ENCODE data around the gene PEX7. TPM values are rescaled to one million over a fixed set of nuclear protein-coding genes. Genes with fewer than 3 reads are reported as not detected.

The PEX7 gene
- polyA plus RNA-seq, 4 donors = 5.4 to 17.4 (median 8.2) TPM

DNA sequence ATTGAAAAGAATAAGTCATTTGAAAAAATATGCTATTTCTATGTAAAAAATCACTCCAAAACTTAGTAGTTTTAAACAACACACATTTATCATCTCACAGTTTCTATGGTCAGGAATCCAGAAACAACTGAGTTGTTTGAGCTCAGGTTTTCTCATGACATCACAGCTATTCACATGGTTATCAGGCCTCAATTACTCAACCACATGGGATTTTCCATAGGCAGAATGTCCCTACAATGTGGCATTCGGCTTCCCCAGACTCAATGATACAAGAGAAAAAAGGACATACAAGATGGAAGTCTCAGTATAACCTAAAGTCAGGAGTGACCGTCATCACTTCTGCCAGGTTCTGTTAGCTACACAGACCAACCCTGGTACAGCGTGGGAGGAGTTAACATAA is 96.3 kb downstream of the PEX7 start:
- FAIRE-seq = no peak
- WGBS, 3 donors = 61 to 89% (median 76%) methylated on average over 3 of the region's 3 CpGs
- Histone ChIP-seq H3K4me3 (ENCODE audit: low read depth in 1 of 3, low read length in 3 of 3) (no peak overlapping the region), H3K27me3 (ENCODE audit: control insufficient read depth in 3 of 3, insufficient read depth in 3 of 3, low read length in 3 of 3) (peaks cover 12 to 39% (median 16%) of the 10 kb centered on the region in 3 donors), H3K36me3 (ENCODE audit: control insufficient read depth in 3 of 3, insufficient read depth in 2 of 3, low read depth in 1 of 3, low read length in 3 of 3) (peaks cover 0 to 6% (median 0%) of the 10 kb centered on the region in 3 donors), H3K4me1 (ENCODE audit: control insufficient read depth in 3 of 3, insufficient read depth in 2 of 3, low read depth in 1 of 3, low read length in 2 of 3) (peaks cover 0 to 17% (median 3%) of the 10 kb centered on the region in 3 donors), H3K27ac (ENCODE audit: low read depth in 1 of 3, low read length in 2 of 3) (no peak overlapping the region), H3K9me3 (ENCODE audit: control insufficient read depth in 2 of 2, insufficient read depth in 1 of 2, low read depth in 1 of 2, low read length in 1 of 2) (no peaks in the 10 kb centered on the region)
- DNase-seq = no peak

DNA sequence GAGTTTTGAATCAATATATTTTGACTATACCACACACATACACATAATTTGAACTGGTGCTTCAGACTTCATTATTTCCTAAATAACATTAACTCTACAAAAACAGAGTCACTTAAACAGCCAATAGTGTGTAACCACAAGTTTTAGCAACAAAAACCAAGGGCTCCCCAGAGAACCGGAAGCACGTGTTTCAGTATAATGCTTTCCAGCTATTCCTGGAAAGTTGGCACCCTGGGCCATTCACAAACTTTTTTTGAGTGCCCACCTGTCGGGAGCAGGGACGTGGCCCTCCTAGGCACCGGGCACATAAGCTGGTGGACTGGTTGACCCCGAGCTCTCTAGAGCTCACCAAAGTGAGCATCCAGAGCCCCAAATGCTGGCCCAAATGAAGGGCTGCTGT is 97.8 kb downstream of the PEX7 start:
- Histone ChIP-seq H3K9me3 (ENCODE audit: control insufficient read depth in 2 of 2, insufficient read depth in 1 of 2, low read depth in 1 of 2, low read length in 1 of 2) (no peaks in the 10 kb centered on the region), H3K4me1 (ENCODE audit: control insufficient read depth in 3 of 3, insufficient read depth in 2 of 3, low read depth in 1 of 3, low read length in 2 of 3) (peaks cover 0 to 17% (median 3%) of the 10 kb centered on the region in 3 donors), H3K36me3 (ENCODE audit: control insufficient read depth in 3 of 3, insufficient read depth in 2 of 3, low read depth in 1 of 3, low read length in 3 of 3) (peaks cover 0 to 6% (median 0%) of the 10 kb centered on the region in 3 donors), H3K27me3 (ENCODE audit: control insufficient read depth in 3 of 3, insufficient read depth in 3 of 3, low read length in 3 of 3) (peaks cover 12 to 50% (median 20%) of the 10 kb centered on the region in 3 donors), H3K27ac (ENCODE audit: low read depth in 1 of 3, low read length in 2 of 3) (no peak overlapping the region), H3K4me3 (ENCODE audit: low read depth in 1 of 3, low read length in 3 of 3) (no peak overlapping the region)
- WGBS, 3 donors = 21 to 30% (median 25%) methylated on average over 6 of the region's 6 CpGs
- FAIRE-seq = no peak
- DNase-seq = no peak

DNA sequence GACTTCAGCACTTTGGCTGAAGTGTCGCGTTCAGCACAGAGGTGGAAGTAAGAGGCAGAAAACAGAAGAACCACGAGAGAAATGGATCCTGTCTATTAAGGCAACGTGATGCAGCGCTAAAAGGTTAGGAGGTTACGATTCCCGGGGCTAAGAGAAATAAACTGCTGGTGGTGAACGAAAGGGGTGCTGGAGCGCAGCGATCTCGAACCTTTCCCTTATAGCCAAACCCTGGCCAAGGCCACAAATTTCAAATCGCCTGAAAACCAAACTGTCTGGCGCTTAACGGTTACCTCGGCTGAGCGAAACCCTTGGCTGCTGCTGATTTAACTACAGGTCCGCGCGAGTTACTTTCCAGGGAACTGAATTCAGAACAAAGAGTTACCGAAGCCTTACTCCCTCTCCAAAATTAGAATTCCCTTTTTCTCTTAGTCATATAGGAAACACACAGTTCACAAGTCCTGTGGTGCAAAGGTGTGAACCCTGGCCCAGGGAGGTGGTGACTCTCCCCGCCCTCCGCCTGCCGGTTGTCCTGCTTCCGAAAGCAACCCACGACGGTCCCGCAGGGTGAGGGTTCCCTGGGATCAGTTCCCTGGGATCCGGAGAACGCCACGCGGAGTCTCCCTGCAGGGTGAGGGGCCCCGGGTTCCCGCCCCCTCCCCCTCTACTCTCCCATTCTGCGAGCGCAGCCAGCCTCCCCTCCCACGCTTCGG is 98.4 kb downstream of the PEX7 start:
- Histone ChIP-seq H3K4me1 (ENCODE audit: control insufficient read depth in 3 of 3, insufficient read depth in 2 of 3, low read depth in 1 of 3, low read length in 2 of 3) (peaks cover 0 to 17% (median 3%) of the 10 kb centered on the region in 3 donors), H3K4me3 (ENCODE audit: low read depth in 1 of 3, low read length in 3 of 3) (peak overlapping the region in 2 of 3 donors; percentile 41 to 56), H3K27ac (ENCODE audit: low read depth in 1 of 3, low read length in 2 of 3) (no peak overlapping the region), H3K36me3 (ENCODE audit: control insufficient read depth in 3 of 3, insufficient read depth in 2 of 3, low read depth in 1 of 3, low read length in 3 of 3) (peaks cover 0 to 6% (median 0%) of the 10 kb centered on the region in 3 donors), H3K9me3 (ENCODE audit: control insufficient read depth in 2 of 2, insufficient read depth in 1 of 2, low read depth in 1 of 2, low read length in 1 of 2) (no peaks in the 10 kb centered on the region), H3K27me3 (ENCODE audit: control insufficient read depth in 3 of 3, insufficient read depth in 3 of 3, low read length in 3 of 3) (peaks cover 12 to 50% (median 20%) of the 10 kb centered on the region in 3 donors)
- peak; percentile 51 to 63 for DNase-seq
- WGBS, 3 donors = 3 to 4% (median 3%) methylated on average over 35 to 37 of the region's 37 CpGs
- no peak for FAIRE-seq

DNA sequence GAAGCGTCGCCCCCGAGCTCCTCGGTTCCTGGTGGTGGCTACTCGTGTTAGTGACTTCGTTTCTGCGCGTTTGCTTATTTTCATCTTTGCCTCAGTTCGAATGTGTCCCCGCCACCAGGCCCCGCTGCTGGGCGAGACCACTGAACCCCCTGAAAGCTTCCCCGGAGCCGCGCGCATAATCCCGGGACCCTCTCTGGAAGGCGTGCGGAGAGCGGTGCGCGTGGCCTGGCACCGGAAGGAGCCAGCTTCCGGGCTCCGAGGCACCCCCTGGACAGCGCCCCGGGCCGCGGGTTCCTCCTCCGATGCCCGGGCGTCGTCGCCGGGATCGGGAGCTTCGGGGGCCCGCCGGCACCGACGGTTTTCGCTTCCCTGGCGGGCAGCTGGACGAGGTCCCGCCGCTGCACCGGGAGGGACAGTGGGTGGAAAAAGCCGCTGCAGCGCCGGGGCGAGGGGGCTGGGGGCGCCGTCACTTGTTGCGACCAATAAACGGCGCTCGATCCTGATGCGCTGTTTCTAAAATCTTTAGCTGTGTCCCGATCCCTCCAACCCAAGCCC is 99.1 kb downstream of the PEX7 start:
- peak overlapping the region; percentile 34 to 56 (median 41) for H3K4me3 ChIP-seq (ENCODE audit: low read depth in 1 of 3, low read length in 3 of 3)
- H3K4me1 ChIP-seq (ENCODE audit: control insufficient read depth in 3 of 3, insufficient read depth in 2 of 3, low read depth in 1 of 3, low read length in 2 of 3) = peaks cover 0 to 17% (median 3%) of the 10 kb centered on the region in 3 donors
- peaks cover 12 to 50% (median 20%) of the 10 kb centered on the region in 3 donors for H3K27me3 ChIP-seq (ENCODE audit: control insufficient read depth in 3 of 3, insufficient read depth in 3 of 3, low read length in 3 of 3)
- H3K9me3 ChIP-seq (ENCODE audit: control insufficient read depth in 2 of 2, insufficient read depth in 1 of 2, low read depth in 1 of 2, low read length in 1 of 2) = no peaks in the 10 kb centered on the region
- no peak overlapping the region for H3K27ac ChIP-seq (ENCODE audit: low read depth in 1 of 3, low read length in 2 of 3)
- peaks cover 0 to 6% (median 0%) of the 10 kb centered on the region in 3 donors for H3K36me3 ChIP-seq (ENCODE audit: control insufficient read depth in 3 of 3, insufficient read depth in 2 of 3, low read depth in 1 of 3, low read length in 3 of 3)
- 1 to 2% (median 1%) methylated on average over 56 to 59 of the region's 59 CpGs for WGBS, 3 donors
- DNase-seq (peak; percentile 22 to 54), FAIRE-seq (no peak)

DNA sequence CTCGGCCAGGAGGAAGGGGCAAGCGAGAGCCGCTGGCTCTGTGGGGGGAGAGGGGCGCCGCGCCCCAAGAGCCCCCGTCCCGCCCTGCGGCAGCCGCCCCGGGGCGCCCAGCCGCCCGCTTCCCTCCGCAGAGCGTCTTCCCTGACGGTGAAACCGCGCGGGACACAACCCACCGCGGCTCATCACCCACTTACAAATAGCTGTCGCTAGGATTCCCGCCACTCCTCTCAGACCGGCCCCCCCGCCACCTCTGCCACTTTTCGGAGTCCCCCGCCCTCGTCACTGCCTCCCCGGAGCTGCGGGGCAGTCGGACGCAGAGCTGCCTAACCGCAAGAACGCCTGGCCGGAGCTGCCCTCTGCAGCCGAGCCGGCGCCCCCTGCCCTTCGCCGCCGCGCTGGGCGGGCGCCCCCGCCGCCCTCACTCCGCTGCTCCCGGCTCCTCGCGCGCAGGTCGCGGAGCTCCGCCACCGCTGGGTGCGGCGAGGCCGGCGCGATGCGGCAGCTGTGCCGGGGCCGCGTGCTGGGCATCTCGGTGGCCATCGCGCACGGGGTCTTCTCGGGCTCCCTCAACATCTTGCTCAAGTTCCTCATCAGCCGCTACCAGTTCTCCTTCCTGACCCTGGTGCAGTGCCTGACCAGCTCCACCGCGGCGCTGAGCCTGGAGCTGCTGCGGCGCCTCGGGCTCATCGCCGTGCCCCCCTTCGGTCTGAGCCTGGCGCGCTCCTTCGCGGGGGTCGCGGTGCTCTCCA is 99.7 kb downstream of the PEX7 start, which contains the start of gene SLC35D3:
Gene SLC35D3 (plus strand): TSS at position 366 of the 749 bp plus-strand sequence. CDS start 128 bp downstream, at position 494.
- no peak within 1 kb of the TSS for H3K27ac ChIP-seq (ENCODE audit: low read depth in 1 of 3, low read length in 2 of 3)
- DNase-seq (peak in 1 of 2 donors; percentile 62), FAIRE-seq (no peak)
- peaks cover 12 to 50% (median 20%) of the 10 kb centered on the region in 3 donors for H3K27me3 ChIP-seq (ENCODE audit: control insufficient read depth in 3 of 3, insufficient read depth in 3 of 3, low read length in 3 of 3)
- H3K4me3 ChIP-seq (ENCODE audit: low read depth in 1 of 3, low read length in 3 of 3) = peak within 1 kb of the TSS; percentile 34 to 56 (median 41)
- peaks cover 0 to under 1% (median 0%) of the 10 kb centered on the region in 3 donors for H3K36me3 ChIP-seq (ENCODE audit: control insufficient read depth in 3 of 3, insufficient read depth in 2 of 3, low read depth in 1 of 3, low read length in 3 of 3)
- WGBS, 3 donors = 1 to 2% (median 1%) methylated on average over 59 to 86 of the region's 86 CpGs
- no peaks in the 10 kb centered on the region for H3K9me3 ChIP-seq (ENCODE audit: control insufficient read depth in 2 of 2, insufficient read depth in 1 of 2, low read depth in 1 of 2, low read length in 1 of 2)
- H3K4me1 ChIP-seq (ENCODE audit: control insufficient read depth in 3 of 3, insufficient read depth in 2 of 3, low read depth in 1 of 3, low read length in 2 of 3) = peaks cover 0 to 17% (median 3%) of the 10 kb centered on the region in 3 donors

DNA sequence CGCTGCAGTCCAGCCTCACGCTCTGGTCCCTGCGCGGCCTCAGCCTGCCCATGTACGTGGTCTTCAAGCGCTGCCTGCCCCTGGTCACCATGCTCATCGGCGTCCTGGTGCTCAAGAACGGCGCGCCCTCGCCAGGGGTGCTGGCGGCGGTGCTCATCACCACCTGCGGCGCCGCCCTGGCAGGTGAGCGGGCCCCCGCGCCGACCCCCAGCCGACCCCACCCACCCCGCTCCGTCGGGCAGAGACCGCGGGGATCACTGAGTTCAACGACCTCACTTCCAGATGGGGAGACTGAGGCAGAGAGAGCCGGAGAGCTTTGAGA is 100.3 kb downstream of the PEX7 start:
- Histone ChIP-seq H3K27ac (ENCODE audit: low read depth in 1 of 3, low read length in 2 of 3) (no peak overlapping the region), H3K9me3 (ENCODE audit: control insufficient read depth in 2 of 2, insufficient read depth in 1 of 2, low read depth in 1 of 2, low read length in 1 of 2) (no peaks in the 10 kb centered on the region), H3K4me3 (ENCODE audit: low read depth in 1 of 3, low read length in 3 of 3) (peak overlapping the region in 2 of 3 donors; percentile 12 to 56), H3K4me1 (ENCODE audit: control insufficient read depth in 3 of 3, insufficient read depth in 2 of 3, low read depth in 1 of 3, low read length in 2 of 3) (peaks cover 0 to 17% (median 3%) of the 10 kb centered on the region in 3 donors), H3K36me3 (ENCODE audit: control insufficient read depth in 3 of 3, insufficient read depth in 2 of 3, low read depth in 1 of 3, low read length in 3 of 3) (no peaks in the 10 kb centered on the region), H3K27me3 (ENCODE audit: control insufficient read depth in 3 of 3, insufficient read depth in 3 of 3, low read length in 3 of 3) (peaks cover 12 to 50% (median 20%) of the 10 kb centered on the region in 3 donors)
- 0 to 2% (median 2%) methylated on average over 27 to 29 of the region's 29 CpGs for WGBS, 3 donors
- FAIRE-seq (no peak), DNase-seq (no peak)

DNA sequence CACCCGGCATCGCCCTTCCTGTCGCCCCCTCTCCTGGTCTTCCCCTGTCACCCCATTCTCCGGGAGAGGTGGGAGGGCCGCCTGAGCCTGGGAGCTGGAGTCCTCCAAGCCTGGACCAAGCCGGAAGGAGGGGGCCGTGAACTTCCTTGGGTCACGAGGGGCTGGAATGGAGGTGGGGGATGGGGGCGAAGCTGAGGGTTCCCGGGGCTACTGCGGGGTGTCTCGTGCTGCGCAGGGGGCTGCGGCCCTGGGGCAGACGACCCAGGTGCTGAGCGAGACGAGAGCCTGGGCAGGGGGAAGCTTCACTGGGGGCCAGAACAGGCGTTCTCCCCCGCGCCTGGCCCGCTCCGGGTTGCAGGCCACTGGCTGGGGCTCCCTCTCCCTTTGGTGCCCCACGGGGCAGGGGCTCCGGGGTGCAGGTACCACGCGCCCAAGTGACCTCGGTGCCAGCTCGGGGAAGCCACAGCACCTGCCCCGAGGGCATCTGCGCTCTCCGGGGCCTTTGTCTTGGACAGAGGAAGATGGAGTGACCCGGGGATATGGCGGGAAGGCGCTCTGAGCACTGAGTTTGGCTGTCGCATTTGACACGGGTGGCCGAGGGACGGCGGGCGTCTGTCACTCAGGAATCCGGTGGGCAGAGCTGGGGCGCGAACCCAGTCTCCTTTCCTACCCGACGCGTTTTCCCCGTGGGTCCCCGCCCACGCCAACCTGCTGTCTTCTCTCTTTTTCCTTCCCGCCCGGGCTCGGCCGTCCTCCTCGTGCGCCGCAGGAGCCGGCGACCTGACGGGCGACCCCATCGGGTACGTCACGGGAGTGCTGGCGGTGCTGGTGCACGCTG is 100.9 kb downstream of the PEX7 start:
- 7 to 14% (median 9%) methylated on average over 54 to 65 of the region's 65 CpGs for WGBS, 3 donors
- Histone ChIP-seq H3K4me1 (ENCODE audit: control insufficient read depth in 3 of 3, insufficient read depth in 2 of 3, low read depth in 1 of 3, low read length in 2 of 3) (peaks cover 0 to 17% (median 3%) of the 10 kb centered on the region in 3 donors), H3K36me3 (ENCODE audit: control insufficient read depth in 3 of 3, insufficient read depth in 2 of 3, low read depth in 1 of 3, low read length in 3 of 3) (no peaks in the 10 kb centered on the region), H3K27me3 (ENCODE audit: control insufficient read depth in 3 of 3, insufficient read depth in 3 of 3, low read length in 3 of 3) (peaks cover 12 to 50% (median 20%) of the 10 kb centered on the region in 3 donors), H3K9me3 (ENCODE audit: control insufficient read depth in 2 of 2, insufficient read depth in 1 of 2, low read depth in 1 of 2, low read length in 1 of 2) (no peaks in the 10 kb centered on the region), H3K27ac (ENCODE audit: low read depth in 1 of 3, low read length in 2 of 3) (no peak overlapping the region), H3K4me3 (ENCODE audit: low read depth in 1 of 3, low read length in 3 of 3) (peak overlapping the region in 1 of 3 donors; percentile 12)
- peak in 1 of 2 donors; percentile 52 for DNase-seq
- no peak for FAIRE-seq

Data from small intestine (tissue), 7 donors.